ENCODE data around the gene TFG.

Gene TFG

DNA sequence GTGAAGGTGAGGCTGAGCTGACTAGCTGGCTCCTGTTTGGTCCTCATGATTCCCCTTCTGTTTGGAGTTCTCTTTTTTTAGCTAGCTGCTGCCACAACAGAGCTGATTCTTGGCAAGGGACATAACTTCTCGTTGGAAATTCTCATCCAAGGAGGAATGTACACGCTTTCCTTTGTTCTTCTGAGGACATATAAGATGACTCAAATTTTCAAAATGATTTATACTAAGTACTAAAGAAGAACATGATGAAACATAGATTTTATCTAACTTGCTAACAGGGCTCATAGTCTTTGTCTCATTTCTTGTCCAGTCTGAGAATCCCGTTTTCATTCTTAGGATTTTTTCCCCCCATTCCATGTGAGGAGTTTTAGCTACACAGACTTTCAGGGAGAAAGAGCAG is 2.9 kb upstream of the TFG start:
- no peak for DNase-seq (ENCODE audit: low spot score)

DNA sequence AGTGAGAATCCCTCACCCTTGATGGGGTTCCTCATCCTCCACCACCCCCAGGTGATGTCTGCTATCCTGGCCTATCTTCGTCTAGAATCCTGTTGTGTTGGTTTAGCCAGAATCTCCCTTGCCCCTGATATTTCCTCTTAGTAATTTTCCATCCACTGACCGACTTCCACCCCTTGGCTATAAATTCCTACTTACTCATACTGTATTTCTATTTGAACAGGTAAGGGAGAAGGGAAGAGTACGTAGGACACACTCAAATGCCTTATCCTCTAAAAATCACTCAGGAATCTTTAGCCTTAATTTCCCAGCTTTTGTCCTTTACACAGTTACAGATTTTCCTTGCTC is 678 bp upstream of the TFG start:
- DNase-seq (ENCODE audit: low spot score): no peak

DNA sequence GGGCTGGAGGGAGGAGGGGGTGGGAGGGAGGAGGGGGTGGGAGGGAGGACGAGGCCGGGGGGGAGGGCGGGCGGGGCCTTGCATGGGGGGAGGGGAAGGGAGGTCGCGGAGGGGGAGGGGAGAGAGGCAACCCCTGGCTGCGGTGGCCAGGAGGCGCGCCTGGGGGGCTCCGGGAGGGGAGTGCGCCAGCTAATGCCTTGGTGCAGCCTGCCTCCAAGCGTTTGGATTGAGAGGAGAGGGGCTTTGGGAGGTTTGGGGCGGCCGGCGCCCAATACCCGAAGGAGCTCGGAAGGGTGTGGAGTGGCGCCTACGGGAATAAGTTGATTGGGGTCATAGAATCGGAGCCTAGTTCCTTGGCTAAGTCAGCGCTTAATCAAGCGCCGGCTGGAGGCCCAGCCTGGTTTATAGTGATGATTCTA is 557 bp downstream of the TFG start:
- DNase-seq (ENCODE audit: low spot score): peak; percentile 78

DNA sequence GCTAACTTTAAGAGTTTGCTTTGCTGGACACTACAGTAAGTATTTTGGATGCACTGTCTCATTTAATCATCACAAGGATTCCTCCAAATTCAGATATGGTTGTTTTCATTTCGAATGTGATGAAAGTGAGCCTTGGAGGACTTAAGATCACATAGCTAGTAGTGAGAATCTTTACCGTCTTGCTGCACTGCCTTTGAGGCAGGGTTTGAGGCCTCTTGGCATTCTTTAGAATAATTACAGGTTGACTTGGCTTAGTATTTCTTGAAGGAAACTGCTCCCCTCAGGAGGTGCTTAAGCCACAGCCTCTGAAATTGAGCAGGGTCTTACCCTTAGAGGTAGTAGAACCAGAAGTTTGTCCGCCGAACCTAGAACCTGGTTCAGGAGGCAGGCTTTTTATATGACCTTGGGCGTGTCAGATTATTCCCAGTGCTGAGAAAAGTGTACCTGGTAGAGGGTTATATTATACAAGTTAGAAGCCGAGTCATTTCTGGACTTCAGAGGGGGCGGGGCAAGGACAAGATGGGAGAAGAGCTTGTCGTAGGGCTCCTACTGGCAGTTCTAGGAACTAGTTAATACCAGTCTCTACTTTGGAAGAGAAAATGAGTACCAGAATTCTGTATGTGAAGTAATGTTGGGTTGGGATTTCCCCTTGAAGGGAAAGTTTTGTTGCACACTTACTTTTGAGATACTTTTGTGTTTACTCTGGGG is 1.1 kb downstream of the TFG start:
- no peak for DNase-seq (ENCODE audit: low spot score)

DNA sequence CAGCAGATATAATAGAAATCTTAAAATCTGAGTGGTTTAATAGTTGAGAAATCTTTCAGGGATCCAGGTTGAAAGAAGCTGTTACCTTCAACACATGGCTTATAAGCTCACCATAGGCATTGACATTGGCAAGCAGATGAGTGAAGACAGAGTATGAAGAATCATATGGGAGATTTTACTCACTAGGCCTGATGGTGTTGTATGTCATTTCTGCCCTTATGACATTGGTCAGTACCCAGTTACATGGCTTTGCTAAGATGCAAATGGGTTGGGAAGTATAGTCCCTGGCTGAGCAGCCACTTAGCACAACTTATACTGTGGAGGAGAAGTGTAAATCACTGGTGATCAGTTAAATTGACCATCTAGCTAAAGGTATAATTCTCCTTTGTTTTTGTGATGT is 5.9 kb downstream of the TFG start:
- DNase-seq (ENCODE audit: low spot score): no peak

DNA sequence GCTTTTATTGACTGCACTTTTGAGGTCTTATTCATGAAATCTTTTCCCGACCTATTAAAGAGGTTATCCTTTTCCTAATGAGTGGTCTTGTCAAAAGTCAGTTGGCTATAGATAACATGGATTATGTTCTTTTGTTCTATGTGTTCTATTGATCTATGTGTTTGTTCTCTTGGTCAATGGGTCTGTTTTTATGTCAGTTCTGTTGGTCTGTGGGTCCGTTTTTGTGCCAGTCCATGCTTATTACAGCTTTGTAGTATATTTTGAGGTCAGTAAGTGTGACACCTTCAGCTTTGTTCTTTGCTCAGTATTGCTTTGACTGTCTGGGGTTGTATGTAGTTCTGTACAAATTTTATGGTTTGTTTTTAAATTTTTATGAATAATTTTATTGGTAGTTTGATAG is 7.8 kb downstream of the TFG start:
- no peak for DNase-seq (ENCODE audit: low spot score)

DNA sequence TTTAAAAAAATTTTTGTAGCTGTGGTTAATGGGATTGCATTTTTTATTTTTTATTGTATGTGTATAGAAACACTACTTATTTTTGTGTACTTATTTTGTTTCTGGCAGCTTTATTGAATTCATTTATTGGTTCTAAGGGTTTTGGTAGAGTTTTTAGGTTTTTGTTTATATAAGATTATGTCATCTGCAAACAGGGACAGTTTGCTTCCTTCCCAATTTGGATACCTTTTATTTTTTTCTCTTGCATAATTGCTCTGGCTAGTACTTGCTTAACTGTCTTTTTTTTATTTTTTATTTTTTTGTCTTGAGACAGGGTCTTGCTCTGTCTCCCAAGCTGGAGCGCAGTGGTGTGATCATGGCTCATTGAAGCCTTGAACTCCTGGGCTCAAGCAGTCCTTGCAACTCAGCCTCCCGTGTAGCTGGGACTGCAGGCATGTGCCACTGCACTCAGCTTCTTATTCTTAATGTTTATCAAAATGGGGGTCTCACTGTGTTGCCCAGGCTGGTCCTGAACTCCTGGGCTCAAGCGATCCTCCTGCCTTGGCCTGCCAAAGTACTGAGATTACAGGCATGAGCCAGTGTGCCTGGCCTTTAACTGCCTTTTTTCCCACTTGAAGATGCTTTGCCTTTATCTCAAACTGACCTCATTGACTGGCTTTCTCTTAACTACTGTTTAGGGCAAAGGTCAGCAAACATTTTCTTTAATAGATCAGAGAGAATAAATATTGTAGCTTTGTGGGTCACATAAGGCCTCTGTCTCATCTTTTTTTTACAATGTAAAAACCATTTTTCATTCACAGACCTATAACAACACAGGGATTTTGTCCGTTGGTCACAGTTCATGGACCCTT is 8.6 kb downstream of the TFG start:
- DNase-seq (ENCODE audit: low spot score): no peak

DNA sequence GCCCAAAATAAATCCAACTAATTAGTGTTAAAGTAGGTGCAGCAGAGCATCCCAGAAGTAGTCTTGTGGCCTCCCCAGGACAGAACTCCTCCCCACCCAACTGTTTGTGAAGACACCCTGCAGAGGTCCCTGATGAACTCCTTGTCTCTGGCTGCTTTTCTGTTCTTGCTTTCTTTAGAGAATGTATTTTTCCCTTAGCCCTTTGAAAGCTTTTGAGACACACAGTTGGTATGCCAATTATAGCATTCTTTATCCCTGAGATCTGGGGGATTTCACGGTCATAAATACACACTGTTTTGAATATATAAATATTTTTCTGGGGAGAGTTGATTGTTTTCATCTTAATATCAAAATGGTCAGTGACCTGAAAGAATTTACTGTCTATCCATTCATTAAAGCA is 9.8 kb downstream of the TFG start:
- no peak for DNase-seq (ENCODE audit: low spot score)

DNA sequence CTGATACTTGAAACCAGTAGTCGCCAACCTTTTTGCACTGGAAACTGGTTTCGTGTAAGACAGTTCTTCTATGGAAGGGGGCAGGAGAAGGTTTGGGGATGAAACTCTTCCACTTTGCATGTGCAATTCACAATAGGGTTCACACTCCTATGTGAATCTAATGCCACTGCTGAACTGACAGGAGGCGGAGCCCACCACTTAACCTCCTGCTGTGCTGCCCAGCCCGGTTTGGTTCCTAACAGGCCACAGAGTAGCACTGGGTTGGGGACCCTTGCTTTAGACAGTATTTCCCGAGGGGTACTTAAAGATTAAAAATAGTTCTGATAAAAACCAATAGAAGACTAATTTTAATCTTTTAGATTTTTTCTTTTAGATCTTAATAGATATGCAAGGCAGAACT is 11.1 kb downstream of the TFG start:
- DNase-seq (ENCODE audit: low spot score): no peak

DNA sequence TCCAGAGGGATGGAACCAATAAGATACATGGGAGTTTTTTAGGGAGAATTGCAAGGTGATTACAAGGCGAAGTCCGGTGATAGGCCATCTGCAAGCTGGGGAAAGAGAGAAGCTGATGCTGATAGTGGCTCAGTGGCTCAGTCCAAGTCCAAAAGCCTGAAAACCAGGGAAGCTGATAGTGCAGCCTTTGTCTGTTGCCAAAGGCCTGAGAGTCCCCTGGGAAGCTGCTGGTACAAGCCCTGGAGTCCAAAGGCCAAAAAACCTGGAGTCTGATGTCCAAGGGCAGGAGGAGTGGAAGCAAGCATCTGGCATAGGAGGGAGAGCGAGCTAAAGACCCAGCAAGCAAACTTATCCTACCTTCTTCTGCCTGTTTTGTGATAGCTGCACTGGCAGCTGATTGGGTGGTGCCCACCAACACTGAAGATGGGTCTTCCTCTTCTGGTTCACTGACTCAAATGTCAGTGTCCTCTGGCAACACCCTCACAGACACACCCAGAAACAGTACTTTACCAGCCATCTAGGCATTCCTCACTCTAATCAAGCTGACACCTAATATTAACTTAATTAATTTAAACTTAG is 16.7 kb downstream of the TFG start:
- no peak for DNase-seq (ENCODE audit: low spot score)

DNA sequence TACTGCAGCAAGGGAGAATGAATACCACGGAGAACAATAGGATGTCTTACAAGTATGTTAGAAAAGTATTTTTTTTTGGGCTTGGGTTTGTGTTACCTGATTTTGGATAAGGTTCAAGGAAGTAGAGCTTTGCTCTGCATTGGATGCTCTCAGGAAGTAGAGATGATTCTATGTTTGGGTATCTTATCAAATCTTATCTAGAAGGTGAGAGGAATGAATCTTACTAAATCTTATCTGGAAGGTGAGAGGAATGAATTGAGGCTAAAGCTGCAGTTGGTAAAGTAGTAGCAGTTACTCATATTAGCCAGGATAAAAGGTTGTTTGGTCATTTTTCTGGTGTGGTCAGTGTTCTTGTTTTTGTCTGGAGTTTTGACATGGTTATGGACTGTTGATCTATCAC is 17.4 kb downstream of the TFG start:
- DNase-seq (ENCODE audit: low spot score): no peak

DNA sequence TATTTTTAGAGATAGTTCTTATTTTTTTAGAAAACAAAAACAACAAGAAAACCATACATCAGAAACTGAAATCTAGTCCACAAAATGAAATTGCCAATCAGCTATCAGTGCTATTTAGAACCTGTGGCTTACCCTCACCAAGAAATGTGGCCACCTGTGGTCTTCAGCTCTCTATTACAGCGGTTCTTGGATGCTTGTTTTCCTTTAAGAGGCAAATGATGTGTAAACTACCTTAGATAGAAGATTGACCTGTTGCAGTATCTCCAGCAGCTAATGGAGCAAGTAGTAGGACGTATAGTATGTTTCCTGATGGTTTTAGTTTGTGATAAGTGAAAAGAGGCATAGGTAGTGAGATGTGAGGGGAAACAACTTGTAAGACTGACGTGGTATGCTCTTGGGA is 21.2 kb downstream of the TFG start:
- DNase-seq (ENCODE audit: low spot score): no peak

DNA sequence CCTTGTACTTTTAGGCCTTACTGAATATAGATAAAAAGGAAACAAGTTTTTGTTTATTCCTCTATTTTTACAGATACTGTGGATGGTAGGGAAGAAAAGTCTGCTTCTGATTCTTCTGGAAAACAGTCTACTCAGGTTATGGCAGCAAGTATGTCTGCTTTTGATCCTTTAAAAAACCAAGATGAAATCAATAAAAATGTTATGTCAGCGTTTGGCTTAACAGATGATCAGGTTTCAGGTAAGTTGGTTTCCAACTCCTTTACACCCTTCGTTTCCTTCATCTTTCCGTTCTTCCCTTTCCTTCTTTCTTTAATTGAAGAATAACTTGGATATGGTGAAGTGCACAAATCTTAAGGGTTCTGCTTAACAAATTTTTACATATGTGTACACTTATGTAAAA is 23.1 kb downstream of the TFG start:
- no peak for DNase-seq (ENCODE audit: low spot score)

DNA sequence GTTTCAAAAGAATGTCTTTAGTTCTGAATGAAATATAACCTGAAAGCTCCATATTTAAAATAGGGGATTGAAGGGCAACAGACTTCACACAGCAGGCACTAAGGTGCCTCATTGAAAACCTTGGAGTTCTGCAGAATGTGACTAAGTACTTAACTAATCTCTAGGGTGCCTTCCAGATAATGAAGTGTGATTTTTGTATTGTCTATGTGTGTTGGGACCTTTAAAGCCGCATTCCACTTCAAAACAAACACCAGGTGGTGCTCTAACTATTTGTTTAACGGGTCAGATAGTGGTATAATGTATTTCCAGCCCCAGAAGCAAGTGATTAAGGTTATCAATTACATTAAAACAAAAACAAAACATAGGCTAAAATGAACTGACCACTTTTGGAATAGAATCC is 28.0 kb downstream of the TFG start:
- no peak for DNase-seq (ENCODE audit: low spot score)

DNA sequence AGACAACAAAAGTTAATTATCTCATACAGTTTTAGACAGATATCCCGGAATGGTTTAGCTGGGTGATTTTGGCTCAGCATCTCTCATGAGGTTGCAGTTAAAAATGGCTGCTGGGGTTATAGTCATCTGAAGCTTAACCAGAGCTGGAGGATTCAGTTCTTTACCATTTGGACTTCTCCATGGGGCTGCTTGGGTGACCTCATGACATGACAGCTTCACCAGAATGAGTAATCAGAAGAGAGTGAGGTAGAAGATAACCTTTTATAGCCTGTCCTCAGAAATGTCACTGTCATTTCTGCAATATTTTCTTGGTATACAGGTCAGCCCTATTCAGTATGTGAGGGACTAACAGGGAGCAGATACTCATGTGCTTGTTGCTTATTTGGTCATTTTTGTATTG is 30.9 kb downstream of the TFG start:
- DNase-seq (ENCODE audit: low spot score): no peak

DNA sequence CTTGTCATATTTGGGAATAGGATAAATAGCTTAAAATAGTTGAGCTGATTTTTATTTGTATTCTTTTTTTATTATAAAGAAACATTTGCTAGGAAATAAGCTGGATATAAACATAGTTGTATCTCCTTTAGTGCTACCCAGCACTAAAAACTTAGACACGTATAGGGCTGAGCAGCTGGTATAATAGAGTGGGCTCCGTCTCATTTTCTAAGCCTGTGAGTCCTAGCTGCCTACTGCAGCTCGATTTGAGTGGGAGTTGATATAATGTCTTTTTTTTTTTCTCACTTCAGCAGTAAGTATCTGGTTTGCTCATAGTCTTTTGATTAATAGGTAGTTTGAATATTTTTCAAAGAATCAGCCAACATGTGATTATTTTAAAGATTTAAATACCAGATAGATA is 34.2 kb downstream of the TFG start:
- DNase-seq (ENCODE audit: low spot score): no peak

DNA sequence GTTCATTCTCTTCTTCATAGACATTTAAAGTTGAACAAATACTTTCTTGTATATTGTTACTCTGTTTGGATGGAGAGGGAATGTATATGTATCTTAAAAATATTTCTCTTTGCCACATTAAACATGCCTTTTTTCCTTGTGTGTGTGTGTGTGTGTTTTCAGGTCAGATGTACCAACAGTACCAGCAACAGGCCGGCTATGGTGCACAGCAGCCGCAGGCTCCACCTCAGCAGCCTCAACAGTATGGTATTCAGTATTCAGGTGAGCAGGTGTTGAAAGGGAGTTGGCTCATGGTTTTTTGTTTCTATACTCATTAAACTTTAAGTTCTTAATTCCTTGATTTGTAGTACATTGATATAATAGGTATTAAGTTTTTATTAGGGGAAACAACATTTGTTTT is 35.4 kb downstream of the TFG start:
- no peak for DNase-seq (ENCODE audit: low spot score)

DNA sequence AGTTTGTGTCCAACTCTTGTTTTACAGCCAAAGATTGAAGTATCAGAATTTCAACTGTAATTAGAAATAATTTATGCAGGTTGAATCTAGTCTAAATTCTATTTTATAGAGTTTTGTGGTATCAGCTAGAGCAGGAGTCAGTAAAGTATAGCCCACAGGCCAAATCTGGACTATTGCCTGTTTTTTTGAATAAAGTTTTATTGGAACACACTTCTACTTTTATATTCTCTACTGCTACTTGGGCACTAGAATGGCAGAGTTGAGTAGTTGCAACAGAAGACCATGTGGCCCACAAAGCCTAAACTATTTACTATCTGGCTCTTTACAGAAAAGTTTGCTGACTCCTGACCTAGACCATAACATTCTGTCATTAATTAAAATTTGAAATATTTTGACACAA is 36.3 kb downstream of the TFG start:
- no peak for DNase-seq (ENCODE audit: low spot score)

DNA sequence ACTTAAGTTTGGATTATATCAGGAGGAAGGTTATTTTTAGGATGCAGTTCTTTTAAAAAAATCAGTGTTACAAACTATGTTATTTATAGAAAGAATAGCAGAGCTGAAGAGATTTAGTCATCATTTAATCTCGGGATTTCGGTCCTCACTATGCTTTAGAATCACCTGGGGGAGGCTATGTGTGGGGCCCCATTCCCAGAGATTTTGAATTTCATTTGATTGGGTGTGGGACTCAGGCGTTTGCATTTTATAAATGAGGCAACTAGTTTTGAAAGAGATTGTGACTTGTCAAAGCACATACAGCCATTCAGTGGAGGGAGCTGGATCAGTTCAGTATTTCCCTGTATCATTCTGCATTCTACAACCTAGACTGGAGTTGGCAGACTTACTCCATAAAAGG is 36.8 kb downstream of the TFG start:
- no peak for DNase-seq (ENCODE audit: low spot score)

DNA sequence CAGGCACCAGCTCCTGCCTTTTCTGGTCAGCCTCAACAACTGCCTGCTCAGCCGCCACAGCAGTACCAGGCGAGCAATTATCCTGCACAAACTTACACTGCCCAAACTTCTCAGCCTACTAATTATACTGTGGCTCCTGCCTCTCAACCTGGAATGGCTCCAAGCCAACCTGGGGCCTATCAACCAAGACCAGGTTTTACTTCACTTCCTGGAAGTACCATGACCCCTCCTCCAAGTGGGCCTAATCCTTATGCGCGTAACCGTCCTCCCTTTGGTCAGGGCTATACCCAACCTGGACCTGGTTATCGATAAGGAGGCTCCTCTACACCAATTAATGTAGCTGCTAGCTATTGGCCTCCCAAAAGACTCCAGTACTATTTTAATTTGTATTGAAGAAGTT is 38.9 kb downstream of the TFG start:
- no peak for DNase-seq (ENCODE audit: low spot score)

DNA sequence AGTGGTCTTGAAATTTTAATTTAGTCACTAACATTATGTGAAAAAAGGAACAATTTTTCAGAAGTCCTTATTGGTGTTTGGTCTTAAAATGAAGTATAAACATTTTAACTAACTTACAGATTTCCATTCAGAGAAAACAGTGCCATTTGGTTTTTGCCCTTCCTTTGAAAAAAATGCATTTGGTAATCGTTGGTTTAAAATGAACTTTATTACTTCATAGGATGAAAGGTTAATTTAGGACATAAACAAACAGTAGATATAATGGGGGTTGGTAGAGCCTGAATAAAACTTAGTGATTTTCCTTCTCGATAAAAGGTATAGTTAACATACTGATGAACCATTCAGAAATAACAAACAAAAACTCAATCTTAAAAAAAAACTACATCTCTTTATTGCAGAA is 39.7 kb downstream of the TFG start:
- no peak for DNase-seq (ENCODE audit: low spot score)

DNA sequence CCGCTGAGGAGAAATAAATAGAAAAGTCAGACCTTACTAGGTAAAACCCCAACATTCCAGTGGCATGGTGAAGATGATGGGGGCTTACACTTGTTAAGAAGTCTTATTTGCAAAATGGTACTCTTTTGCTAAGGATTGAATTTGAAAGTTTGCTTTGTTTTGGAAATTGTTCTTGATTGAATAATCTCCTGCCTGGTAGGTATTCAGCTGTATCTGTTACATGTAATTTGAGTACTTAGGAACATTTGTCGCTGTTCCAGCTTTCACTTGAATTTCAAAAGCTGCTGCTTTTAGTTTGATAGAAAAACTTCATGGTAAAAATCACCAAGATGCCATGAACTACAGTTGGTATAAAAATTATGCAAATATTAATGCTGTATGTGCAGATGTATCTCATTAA is 44.6 kb downstream of the TFG start:
- no peak for DNase-seq (ENCODE audit: low spot score)

DNA sequence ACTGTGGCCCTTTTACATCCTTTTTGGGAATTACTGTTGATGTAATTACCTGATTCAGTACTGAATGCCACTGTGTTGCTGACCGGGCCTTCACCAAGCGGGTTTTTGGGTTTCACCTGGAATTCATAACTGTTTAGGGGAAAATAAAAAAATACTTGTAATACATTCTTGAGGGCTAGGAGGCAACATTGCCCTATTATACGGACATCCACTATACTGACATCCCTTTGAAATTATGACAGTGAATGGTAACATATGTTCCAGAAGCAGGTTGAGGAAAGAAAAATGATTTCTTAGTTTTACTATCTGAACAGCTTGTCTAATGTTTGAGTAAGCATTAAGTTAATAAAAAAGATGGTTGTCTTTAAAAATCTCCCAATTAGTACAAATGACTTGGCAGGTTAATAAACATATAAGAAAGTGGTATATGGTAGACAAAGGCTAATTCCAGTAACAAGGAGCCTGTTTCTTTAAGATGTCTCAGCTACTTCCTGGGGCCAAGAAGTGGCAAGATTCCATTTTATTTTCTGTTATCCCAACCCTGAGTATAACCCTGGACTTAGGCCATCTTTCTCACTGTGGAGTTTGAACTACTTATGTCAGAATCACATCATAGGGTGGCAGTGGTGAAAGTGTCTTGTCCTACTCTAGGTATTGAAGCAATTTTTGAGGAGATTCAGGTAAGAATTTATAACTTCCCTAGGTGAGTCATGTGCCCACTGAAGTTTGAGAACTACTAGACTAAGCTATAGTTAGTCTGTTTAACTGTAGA is 45.5 kb downstream of the TFG start:
- DNase-seq (ENCODE audit: low spot score): no peak
